Fibroblast of lung (primary cell): Measurements from ENCODE around the gene CA4. TPM values are rescaled to one million over a fixed set of nuclear protein-coding genes. Genes with fewer than 3 reads are reported as not detected.

Experiments used
- DNase-seq, 2 donors: peaks; one replicate each; pipeline versions ENCODE4 v3.0.0 to v3.0.0-alpha.2; 2010; ENCODE audit warnings: low read depth in 2 of 2
- H2AFZ ChIP-seq: 2 replicates; pipeline ENCODE4 v1.5.1; 2012; ENCODE audit warnings: low read length, control low read depth, inconsistent platforms
- H3K27ac ChIP-seq: 2 replicates; pipeline ENCODE4 v1.5.1; 2011; ENCODE audit warnings: low read length, control low read depth; ENCODE audit not compliant: insufficient read depth
- H3K27me3 ChIP-seq: 2 replicates; pipeline ENCODE4 v1.5.1; 2011; ENCODE audit warnings: mild to moderate bottlenecking, low read length; ENCODE audit not compliant: control insufficient read depth, insufficient read depth
- H3K36me3 ChIP-seq: 2 replicates; pipeline ENCODE4 v1.5.1; 2011; ENCODE audit warnings: low read length; ENCODE audit not compliant: control insufficient read depth, insufficient read depth
- H3K4me1 ChIP-seq: 2 replicates; pipeline ENCODE4 v1.5.1; 2011; ENCODE audit warnings: low read length; ENCODE audit not compliant: control insufficient read depth, insufficient read depth; ENCODE audit errors: extremely low read depth
- H3K4me2 ChIP-seq: 2 replicates; pipeline ENCODE4 v1.5.1; 2011; ENCODE audit warnings: low read length, control low read depth; ENCODE audit not compliant: insufficient read depth; ENCODE audit errors: extremely low read depth
- H3K4me3 ChIP-seq, 4 experiments: fragments of 200-600 bp in 1 of 4; sonication (generic) in 1 of 4; replicated peaks in 1 of 4; 2 replicates each; pipeline ENCODE4 v1.5.1; 2011 to 2016; ENCODE audit warnings: low read length in 4 of 4, low read depth in 3 of 4, mild to moderate bottlenecking in 3 of 4, control low read depth in 2 of 4, inconsistent platforms in 1 of 4, mixed read lengths in 1 of 4; ENCODE audit not compliant: insufficient read depth in 1 of 4; ENCODE audit errors: control extremely low read depth in 1 of 4
- H3K79me2 ChIP-seq: 2 replicates; pipeline ENCODE4 v1.5.1; 2012; ENCODE audit warnings: mild to moderate bottlenecking, low read length, inconsistent platforms; ENCODE audit not compliant: control insufficient read depth, insufficient read depth
- H3K9ac ChIP-seq: 2 replicates; pipeline ENCODE4 v1.5.1; 2011; ENCODE audit warnings: mild to moderate bottlenecking, low read length, control low read depth; ENCODE audit not compliant: insufficient read depth
- H3K9me3 ChIP-seq: 2 replicates; pipeline ENCODE4 v1.5.1; 2012; ENCODE audit warnings: low read depth, low read length; ENCODE audit not compliant: control insufficient read depth, insufficient read depth
- H4K20me1 ChIP-seq: 2 replicates; pipeline ENCODE4 v1.5.1; 2011; ENCODE audit warnings: low read length; ENCODE audit not compliant: control insufficient read depth, insufficient read depth; ENCODE audit errors: extremely low read depth
- EZH2 ChIP-seq: IDR thresholded peaks from 2 replicates; pipeline ENCODE4 v1.5.1; 2012; ENCODE audit warnings: low read length, control low read depth, mild to moderate bottlenecking; ENCODE audit errors: missing control alignments
- polyA plus RNA-seq, 2 donors: library from polyadenylated mRNA; depleted of rRNA in 1 of 2; stranded (reverse) in 1 of 2; unstranded in 1 of 2; fragments of >200 nt; gene quantifications; 2 replicates each; pipeline ENCODE4 v1.2.1, GENCODE V29; 2011 to 2012; ENCODE audit warnings: missing spikeins in 1 of 2
- total RNA-seq: library from RNA; depleted of rRNA; stranded (reverse); fragments of >200 nt; gene quantifications from 2 replicates; pipeline ENCODE4 v1.2.1, GENCODE V29; 2014
- TF ChIP-seq, protein P1 (sequence below), 2 donors: IDR thresholded peaks in 1 of 2; conservative IDR thresholded peaks in 1 of 2; 1 replicate in 1 of 2; 2 replicates in 1 of 2; pipeline ENCODE4 v1.5.1; 2011 to 2012; ENCODE audit warnings: low read length in 2 of 2, control low read depth in 1 of 2, inconsistent platforms in 1 of 2, low read depth in 1 of 2, mild to moderate bottlenecking in 1 of 2

Gene CA4
- total and polyA plus RNA-seq, 2 donors (not counting 1 experiment from before 2014, with no cell fraction given), result not detected

DNA sequence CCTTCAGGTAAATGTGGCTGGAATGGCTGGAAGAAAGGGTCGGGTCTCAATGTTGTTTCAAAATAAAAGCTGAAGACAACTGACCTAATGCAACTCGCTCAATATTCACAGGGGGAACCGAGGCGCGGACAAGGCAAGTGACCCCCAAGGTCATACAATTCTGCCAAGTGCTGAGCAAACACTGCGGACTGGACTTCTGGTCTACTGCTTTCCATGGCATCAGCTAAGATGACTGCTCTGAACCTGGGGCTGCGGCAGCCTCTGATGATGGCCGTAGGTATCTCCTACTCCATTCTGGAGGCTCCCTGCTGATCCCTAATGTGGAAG, 21.9 kb downstream of the CA4 start:
- H4K20me1 ChIP-seq, result no peaks in the 10 kb centered on the region
- no peak overlapping the region for H3K4me2 ChIP-seq
- H3K27ac ChIP-seq, result no peak overlapping the region
- H3K9me3 ChIP-seq, result no peaks in the 10 kb centered on the region
- H3K4me1 ChIP-seq, result peaks cover 8% of the 10 kb centered on the region
- H3K4me3 ChIP-seq, result no peak overlapping the region
- no peaks in the 10 kb centered on the region for H3K36me3 ChIP-seq
- TF ChIP-seq, protein P1, sequence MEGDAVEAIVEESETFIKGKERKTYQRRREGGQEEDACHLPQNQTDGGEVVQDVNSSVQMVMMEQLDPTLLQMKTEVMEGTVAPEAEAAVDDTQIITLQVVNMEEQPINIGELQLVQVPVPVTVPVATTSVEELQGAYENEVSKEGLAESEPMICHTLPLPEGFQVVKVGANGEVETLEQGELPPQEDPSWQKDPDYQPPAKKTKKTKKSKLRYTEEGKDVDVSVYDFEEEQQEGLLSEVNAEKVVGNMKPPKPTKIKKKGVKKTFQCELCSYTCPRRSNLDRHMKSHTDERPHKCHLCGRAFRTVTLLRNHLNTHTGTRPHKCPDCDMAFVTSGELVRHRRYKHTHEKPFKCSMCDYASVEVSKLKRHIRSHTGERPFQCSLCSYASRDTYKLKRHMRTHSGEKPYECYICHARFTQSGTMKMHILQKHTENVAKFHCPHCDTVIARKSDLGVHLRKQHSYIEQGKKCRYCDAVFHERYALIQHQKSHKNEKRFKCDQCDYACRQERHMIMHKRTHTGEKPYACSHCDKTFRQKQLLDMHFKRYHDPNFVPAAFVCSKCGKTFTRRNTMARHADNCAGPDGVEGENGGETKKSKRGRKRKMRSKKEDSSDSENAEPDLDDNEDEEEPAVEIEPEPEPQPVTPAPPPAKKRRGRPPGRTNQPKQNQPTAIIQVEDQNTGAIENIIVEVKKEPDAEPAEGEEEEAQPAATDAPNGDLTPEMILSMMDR (conservative IDR thresholded peaks at IDR 0.05 in 1 of 2, IDR thresholded peaks at IDR 0.05 in 1 of 2; ENCODE audit: low read depth in 1 of 2, low read length in 2 of 2), result no peak
- no peak for TF ChIP-seq EZH2
- H3K9ac ChIP-seq, result no peak overlapping the region
- no peaks in the 10 kb centered on the region for H3K27me3 ChIP-seq
- no peaks in the 10 kb centered on the region for H3K79me2 ChIP-seq
- no peak overlapping the region for H2AFZ ChIP-seq
- no peak for DNase-seq

DNA sequence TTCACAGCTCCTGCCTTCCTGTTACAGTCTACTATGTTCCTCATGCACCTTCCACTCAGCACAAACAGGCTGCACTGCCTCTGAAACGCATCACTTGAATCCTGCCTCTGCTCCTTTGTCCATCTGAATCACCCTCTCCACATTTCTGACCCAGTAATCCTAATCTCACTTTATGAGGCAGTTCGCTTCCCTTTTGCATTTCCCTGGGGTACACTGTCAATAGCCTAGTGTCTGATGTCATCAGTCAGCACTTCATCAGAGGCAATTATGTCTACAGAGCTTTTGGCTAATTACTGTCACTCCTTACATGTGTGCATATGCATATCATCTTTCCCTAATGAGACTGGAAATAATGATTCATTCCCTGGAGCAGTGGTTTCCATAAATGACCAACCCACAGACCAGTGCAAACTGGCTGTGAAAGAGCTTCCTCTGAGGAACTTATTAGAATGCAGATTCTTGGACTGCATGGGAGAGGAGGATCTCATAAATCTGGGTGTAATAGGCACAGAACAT, 23.6 kb downstream of the CA4 start:
- H4K20me1 ChIP-seq, result no peaks in the 10 kb centered on the region
- H3K27ac ChIP-seq, result no peak overlapping the region
- H3K79me2 ChIP-seq, result no peaks in the 10 kb centered on the region
- H3K27me3 ChIP-seq, result no peaks in the 10 kb centered on the region
- H3K36me3 ChIP-seq, result no peaks in the 10 kb centered on the region
- H2AFZ ChIP-seq, result no peak overlapping the region
- H3K9me3 ChIP-seq, result no peaks in the 10 kb centered on the region
- H3K4me3 ChIP-seq, result no peak overlapping the region
- no peak overlapping the region for H3K9ac ChIP-seq
- H3K4me1 ChIP-seq, result peaks cover 8% of the 10 kb centered on the region
- no peak overlapping the region for H3K4me2 ChIP-seq
- DNase-seq, result peak in 1 of 2 donors; percentile 55
- no peak for TF ChIP-seq EZH2

DNA sequence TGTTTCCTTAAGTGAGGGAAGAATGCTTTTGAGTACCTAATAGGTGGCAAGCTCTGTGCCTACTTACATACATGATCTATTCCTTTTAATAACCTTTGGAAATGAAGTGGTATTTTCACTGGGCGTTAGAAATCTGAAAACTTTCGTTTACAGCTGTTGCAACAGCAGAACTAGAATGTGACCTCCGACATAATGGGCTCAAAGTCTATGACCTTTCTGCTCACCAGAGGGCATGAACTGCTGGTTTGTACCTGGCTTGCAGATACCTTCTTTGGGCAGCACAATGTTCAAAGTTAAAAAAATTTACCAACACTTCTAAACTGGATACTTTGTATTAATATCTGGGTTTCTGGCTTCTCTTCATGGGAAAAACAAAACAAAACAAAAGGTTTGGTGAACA, 24.3 kb downstream of the CA4 start:
- H2AFZ ChIP-seq, result no peak overlapping the region

More for the DNA sequence above, 24.3 kb downstream of the CA4 start:
- Histone ChIP-seq H3K4me3 (no peak overlapping the region), H3K36me3 (no peaks in the 10 kb centered on the region), H3K27ac (no peak overlapping the region), H3K27me3 (no peaks in the 10 kb centered on the region), H3K4me2 (no peak overlapping the region), H3K9ac (no peak overlapping the region), H3K9me3 (no peaks in the 10 kb centered on the region), H3K4me1 (peaks cover 8% of the 10 kb centered on the region), H3K79me2 (no peaks in the 10 kb centered on the region), H4K20me1 (no peaks in the 10 kb centered on the region)
- DNase-seq, result no peak
- TF ChIP-seq, protein P1 (conservative IDR thresholded peaks at IDR 0.05 in 1 of 2, IDR thresholded peaks at IDR 0.05 in 1 of 2; ENCODE audit: low read depth in 1 of 2, low read length in 2 of 2), result no peak
- no peak for TF ChIP-seq EZH2
